ENCODE data around the gene SAG. TPM values are rescaled to one million over a fixed set of nuclear protein-coding genes. Genes with fewer than 3 reads are reported as not detected.

Gene SAG
- total and polyA plus RNA-seq, 5 experiments from 2014 or later, result 1.2 TPM; not detected in 4

GRCh38 chr2:233289648-233290047 lies 18.0 kb upstream of the SAG start:
- DNase-seq (no peak), ATAC-seq (no peak)
- peaks cover 20 to 97% (median 48%) of the 10 kb centered on the region in 3 donors for H3K36me3 Mint-ChIP-seq
- no peaks in the 10 kb centered on the region for H3K9me3 Mint-ChIP-seq
- POLR2A ChIA-PET, result interaction anchor here (0.8 to 1.3 kb wide), 4 partner anchors 8 to 65 kb away, joined by 3 read pairs; no protein-coding TSS in a partner anchor
- H3K27me3 Mint-ChIP-seq, result no peaks in the 10 kb centered on the region
- H3K4me3 Mint-ChIP-seq, result no peak overlapping the region
- H3K4me1 Mint-ChIP-seq, result peaks cover 14 to 27% (median 16%) of the 10 kb centered on the region in 4 donors
- H3K27ac Mint-ChIP-seq, result peak overlapping the region in 9 of 10 donors; percentile 61 to 93 (median 83)

- peaks cover 14 to 97% (median 47%) of the 10 kb centered on the region in 3 donors for H3K36me3 Mint-ChIP-seq
- ATAC-seq (no peak), DNase-seq (no peak)
- no peaks in the 10 kb centered on the region for H3K9me3 Mint-ChIP-seq
- POLR2A ChIA-PET, result interaction anchor here (0.8 to 1.3 kb wide), 4 partner anchors 9 to 65 kb away, joined by 3 read pairs; no protein-coding TSS in a partner anchor
- peak overlapping the region; percentile 61 to 93 (median 80) for H3K27ac Mint-ChIP-seq
- H3K27me3 Mint-ChIP-seq, result no peaks in the 10 kb centered on the region
- no peak overlapping the region for H3K4me3 Mint-ChIP-seq
- peaks cover 8 to 24% (median 11%) of the 10 kb centered on the region in 4 donors for H3K4me1 Mint-ChIP-seq
Measured at GRCh38 chr2:233290051-233290845, 17.4 kb upstream of the SAG start.

- peak overlapping the region in 8 of 10 donors; percentile 25 to 83 (median 59) for H3K27ac Mint-ChIP-seq
- POLR2A ChIA-PET, result interaction anchor here (0.7 to 1.9 kb wide), 2 partner anchors 36 to 234 kb away, joined by 4 to 8 read pairs; no protein-coding TSS in a partner anchor
- ATAC-seq (no peak), DNase-seq (no peak)
- no peaks in the 10 kb centered on the region for H3K27me3 Mint-ChIP-seq
- H3K4me3 Mint-ChIP-seq, result no peak overlapping the region
- H3K4me1 Mint-ChIP-seq, result peaks cover 4 to 15% (median 10%) of the 10 kb centered on the region in 4 donors
- peaks cover 4 to 58% (median 28%) of the 10 kb centered on the region in 3 donors for H3K36me3 Mint-ChIP-seq
- H3K9me3 Mint-ChIP-seq, result no peaks in the 10 kb centered on the region
Measured at GRCh38 chr2:233295891-233296290, 11.7 kb upstream of the SAG start.

GRCh38 chr2:233297076-233297475 lies 10.5 kb upstream of the SAG start:
- Mint-ChIP-seq H3K4me1 (peaks cover 4 to 17% (median 10%) of the 10 kb centered on the region in 4 donors), H3K36me3 (peaks cover 0 to 46% (median 19%) of the 10 kb centered on the region in 3 donors)
- ATAC-seq, result no peak

GRCh38 chr2:233300401-233300800 lies 7.2 kb upstream of the SAG start:
- no peaks in the 10 kb centered on the region for H3K9me3 Mint-ChIP-seq
- POLR2A ChIA-PET, result no interaction called here
- H3K4me3 Mint-ChIP-seq, result no peak overlapping the region

More at GRCh38 chr2:233297076-233297475, 10.5 kb upstream of the SAG start:
- Mint-ChIP-seq H3K27me3 (no peaks in the 10 kb centered on the region), H3K4me3 (no peak overlapping the region), H3K9me3 (no peaks in the 10 kb centered on the region), H3K27ac (peak overlapping the region in 9 of 10 donors; percentile 20 to 83 (median 65))
- DNase-seq, result no peak
- POLR2A ChIA-PET, result interaction anchor here (1.9 kb wide), 1 partner anchor 34 kb away, joined by 8 read pairs; no protein-coding TSS in a partner anchor

GRCh38 chr2:233301248-233301647 lies 6.4 kb upstream of the SAG start:
- DNase-seq (no peak), ATAC-seq (no peak)
- Mint-ChIP-seq H3K4me3 (no peak overlapping the region), H3K36me3 (peaks cover 0 to 5% (median 0%) of the 10 kb centered on the region in 3 donors), H3K4me1 (peaks cover 4 to 18% (median 9%) of the 10 kb centered on the region in 4 donors), H3K27ac (no peak overlapping the region), H3K9me3 (no peaks in the 10 kb centered on the region), H3K27me3 (no peaks in the 10 kb centered on the region)
- POLR2A ChIA-PET, result interaction anchor here (1.8 kb wide), 1 partner anchor 20 kb away, joined by 6 read pairs; no protein-coding TSS in a partner anchor

More at GRCh38 chr2:233300401-233300800, 7.2 kb upstream of the SAG start:
- Mint-ChIP-seq H3K27ac (peak overlapping the region in 2 of 10 donors; percentile 65 to 79), H3K36me3 (peaks cover 0 to 13% (median 4%) of the 10 kb centered on the region in 3 donors), H3K4me1 (peaks cover 4 to 18% (median 10%) of the 10 kb centered on the region in 4 donors), H3K27me3 (no peaks in the 10 kb centered on the region)
- ATAC-seq (no peak), DNase-seq (no peak)

GRCh38 chr2:233301811-233302210 lies 5.8 kb upstream of the SAG start:
- Mint-ChIP-seq H3K4me3 (no peak overlapping the region), H3K4me1 (peaks cover 4 to 16% (median 9%) of the 10 kb centered on the region in 4 donors), H3K27me3 (no peaks in the 10 kb centered on the region), H3K9me3 (no peaks in the 10 kb centered on the region), H3K36me3 (peaks cover 0 to 3% (median 0%) of the 10 kb centered on the region in 3 donors), H3K27ac (no peak overlapping the region)
- ATAC-seq (no peak), DNase-seq (no peak)
- POLR2A ChIA-PET, result interaction anchor here (1.8 kb wide), 1 partner anchor 19 kb away, joined by 6 read pairs; no protein-coding TSS in a partner anchor

GRCh38 chr2:233303252-233303651 lies 4.4 kb upstream of the SAG start:
- no peaks in the 10 kb centered on the region for H3K9me3 Mint-ChIP-seq
- no peak overlapping the region for H3K4me3 Mint-ChIP-seq

GRCh38 chr2:233311241-233311926 lies 3.8 kb downstream of the SAG start:
- POLR2A ChIA-PET, result no interaction called here
- Mint-ChIP-seq H3K27me3 (no peaks in the 10 kb centered on the region), H3K9me3 (no peaks in the 10 kb centered on the region), H3K27ac (peak overlapping the region in 1 of 10 donors; percentile 57), H3K36me3 (no peaks in the 10 kb centered on the region), H3K4me1 (peaks cover 10 to 24% (median 13%) of the 10 kb centered on the region in 4 donors), H3K4me3 (no peak overlapping the region)
- ATAC-seq (no peak), DNase-seq (no peak)

More at GRCh38 chr2:233303252-233303651, 4.4 kb upstream of the SAG start:
- ATAC-seq (no peak), DNase-seq (no peak)
- Mint-ChIP-seq H3K36me3 (no peaks in the 10 kb centered on the region), H3K27ac (no peak overlapping the region), H3K27me3 (no peaks in the 10 kb centered on the region), H3K4me1 (peaks cover 4 to 12% (median 9%) of the 10 kb centered on the region in 4 donors)
- POLR2A ChIA-PET, result interaction anchor here (0.6 to 0.7 kb wide), 3 partner anchors 12 to 100 kb away, joined by 4 to 10 read pairs (median 5); no protein-coding TSS in a partner anchor

GRCh38 chr2:233312874-233313273 lies 5.3 kb downstream of the SAG start:
- Mint-ChIP-seq H3K9me3 (no peaks in the 10 kb centered on the region), H3K36me3 (no peaks in the 10 kb centered on the region), H3K27ac (peak overlapping the region in 2 of 10 donors; percentile 46 to 62), H3K27me3 (no peaks in the 10 kb centered on the region), H3K4me1 (peaks cover 7 to 28% (median 13%) of the 10 kb centered on the region in 4 donors), H3K4me3 (peak overlapping the region in 1 of 10 donors; percentile 63)
- no peak for DNase-seq
- ATAC-seq, result no peak
- POLR2A ChIA-PET, result interaction anchor here (0.7 kb wide), 1 partner anchor 328 kb away, joined by 4 read pairs; no protein-coding TSS in a partner anchor

- H3K36me3 Mint-ChIP-seq, result no peaks in the 10 kb centered on the region
- ATAC-seq (no peak), DNase-seq (no peak)
- H3K4me3 Mint-ChIP-seq, result no peak overlapping the region
- H3K27ac Mint-ChIP-seq, result no peak overlapping the region
- H3K27me3 Mint-ChIP-seq, result no peaks in the 10 kb centered on the region
- POLR2A ChIA-PET, result no interaction called here
- peaks cover 7 to 30% (median 13%) of the 10 kb centered on the region in 4 donors for H3K4me1 Mint-ChIP-seq
- no peaks in the 10 kb centered on the region for H3K9me3 Mint-ChIP-seq
Measured at GRCh38 chr2:233314180-233314925, 6.7 kb downstream of the SAG start.

Data from naive thymus-derived CD8-positive, alpha-beta T cell (primary cell).